ENCODE measurements around the gene TEF.

- TF ChIP-seq EP300 (IDR thresholded peaks at IDR 0.05) (no peak), CTCF (IDR thresholded peaks at IDR 0.05) (no peak), POLR2A (IDR thresholded peaks at IDR 0.05) (no peak)
Observed at GRCh38 chr22:41384128-41384527, 2.4 kb downstream of the TEF start.
